Neural cell (in vitro differentiated cells): ENCODE measurements around the gene P2RY8.

Experiments
- CTCF ChIP-seq: fragments of 450-650 bp; IDR thresholded peaks from 2 replicates; pipeline ENCODE4 v1.5.1; 2014; ENCODE audit warnings: antibody characterized with exemption, mild to moderate bottlenecking, moderate library complexity; ENCODE audit not compliant: poor library complexity, severe bottlenecking
- EZH2 ChIP-seq: fragments of 200-600, 300-800 bp; shearing (Covaris generic), sonication (generic); IDR thresholded peaks from 2 replicates; pipeline ENCODE4 v1.6.1; 2014; ENCODE audit warnings: antibody characterized with exemption, low read length, borderline replicate concordance, mild to moderate bottlenecking; ENCODE audit not compliant: insufficient read depth, poor library complexity, severe bottlenecking
- TAF1 ChIP-seq: IDR thresholded peaks from 2 replicates; pipeline ENCODE4 v1.6.1; 2012; ENCODE audit warnings: low read depth

- TF ChIP-seq CTCF, result no peak
- TF ChIP-seq TAF1, result no peak
- TF ChIP-seq EZH2, result no peak
Observed at GRCh38 chrX:1529328-1529727, 7.7 kb downstream of the P2RY8 start.
